ENCODE data around the gene CST3.
"Not testable (repeated sequence)": the region's sequence is repeated elsewhere in the genome, so short reads cannot be mapped to it uniquely, and the experiment has no call there.

DNA sequence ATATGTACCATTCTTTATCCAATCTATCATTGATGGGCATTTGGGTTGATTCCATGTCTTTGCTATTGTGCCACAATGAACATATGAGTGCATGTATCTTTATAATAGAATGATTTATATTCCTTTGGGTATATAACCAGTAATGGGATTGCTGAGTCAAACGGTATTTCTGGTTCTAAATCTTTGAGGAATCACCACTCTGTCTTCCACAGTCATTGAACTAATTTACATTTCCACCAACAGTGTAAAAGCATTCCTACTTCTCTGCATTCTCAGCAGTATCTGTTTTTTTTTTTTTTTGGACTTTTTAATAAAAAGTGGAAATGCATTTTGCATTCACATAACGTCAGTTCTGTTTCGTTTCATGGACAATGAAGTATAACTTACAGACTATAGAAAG lies 15.4 kb downstream of the CST3 start:
- TF ChIP-seq CTCF, POLR2A (IDR thresholded peaks at IDR 0.05): not testable (repeated sequence)
